Thoracic aorta (tissue), 2 donors: ENCODE results near the gene MGAT5. TPM values are rescaled to one million over a fixed set of nuclear protein-coding genes. Genes with fewer than 3 reads are reported as not detected.

Experiments used
- ATAC-seq: fragments of 150-250 bp; one replicate; pipeline ENCODE4 v1.8.0; 2017; ENCODE audit warnings: low read depth; ENCODE audit not compliant: insufficient number of reproducible peaks, low FRiP score
- DNase-seq: peaks from one replicate; pipeline ENCODE4 v3.0.0-alpha.2; 2020; ENCODE audit warnings: low spot score
- H3K27ac ChIP-seq, 2 donors: fragments of 200-600 bp; sonication (generic); 1 replicate in 1 of 2; 2 replicates in 1 of 2; pipeline ENCODE4 v1.5.1; 2016; ENCODE audit warnings: mild to moderate bottlenecking in 2 of 2, moderate library complexity in 2 of 2
- H3K27me3 ChIP-seq: fragments of 200-600 bp; sonication (generic); replicated peaks from 2 replicates; pipeline ENCODE4 v1.6.0; 2016; ENCODE audit warnings: mild to moderate bottlenecking; ENCODE audit not compliant: insufficient read depth
- H3K36me3 ChIP-seq: fragments of 200-600 bp; sonication (generic); one replicate; pipeline ENCODE4 v1.5.1; 2016
- H3K4me1 ChIP-seq, 2 donors: fragments of 200-600 bp; sonication (generic); 1 replicate in 1 of 2; 2 replicates in 1 of 2; pipeline versions ENCODE4 v1.5.1 to v1.6.0; 2016; ENCODE audit warnings: low read depth in 2 of 2, mild to moderate bottlenecking in 1 of 2; ENCODE audit not compliant: control insufficient read depth in 1 of 2
- H3K4me3 ChIP-seq: fragments of 200-600 bp; sonication (generic); 2 replicates; pipeline ENCODE4 v1.5.1; 2016; ENCODE audit warnings: mild to moderate bottlenecking
- H3K9me3 ChIP-seq: fragments of 200-600 bp; sonication (generic); 2 replicates; pipeline ENCODE4 v1.5.1; 2016
- total RNA-seq, 2 donors: library from RNA; depleted of rRNA; stranded (reverse); fragments of >200 nt; gene quantifications; one replicate each; pipeline versions ENCODE4 v1.1.0 to v1.2.3, GENCODE V29; 2016
- TF ChIP-seq, protein P1 (sequence below): fragments of 200-600 bp; sonication (generic); IDR thresholded peaks from one replicate; pipeline ENCODE4 v1.5.1; 2019; ENCODE audit warnings: antibody characterized with exemption

The MGAT5 gene
- total RNA-seq, 2 donors from 2014 or later, result 43.9 to 95.3 TPM

DNA sequence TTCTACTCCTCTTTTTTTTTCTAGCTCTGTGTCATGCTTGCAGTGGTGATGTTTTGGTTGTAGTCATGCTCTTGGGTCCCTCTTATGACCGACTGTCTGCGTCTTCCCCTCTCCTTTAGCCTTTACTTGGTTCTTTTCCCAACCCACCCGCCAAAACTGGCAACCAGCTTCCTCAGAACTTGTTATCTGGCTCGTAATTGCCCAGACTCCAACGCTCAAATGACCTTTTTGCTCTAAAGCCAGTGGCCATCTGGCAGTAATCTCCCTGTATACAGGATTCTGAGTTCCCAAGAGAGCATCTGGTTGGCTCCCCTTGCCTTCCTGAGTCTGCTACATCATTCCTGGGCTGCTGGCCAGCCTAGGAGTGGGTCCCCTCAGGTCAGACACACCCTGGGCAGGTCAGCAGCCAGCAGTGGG is 147.2 kb downstream of the MGAT5 start:
- H3K4me3 ChIP-seq, result no peak overlapping the region
- H3K27me3 ChIP-seq, result no peaks in the 10 kb centered on the region
- H3K9me3 ChIP-seq, result no peaks in the 10 kb centered on the region
- DNase-seq (no peak), ATAC-seq (peak; percentile 59)
- peaks cover 21 to 40% of the 10 kb centered on the region in 2 donors for H3K4me1 ChIP-seq
- H3K36me3 ChIP-seq, result no peaks in the 10 kb centered on the region
- H3K27ac ChIP-seq, result peak overlapping the region; percentile 62 to 66
- TF ChIP-seq, protein P1, sequence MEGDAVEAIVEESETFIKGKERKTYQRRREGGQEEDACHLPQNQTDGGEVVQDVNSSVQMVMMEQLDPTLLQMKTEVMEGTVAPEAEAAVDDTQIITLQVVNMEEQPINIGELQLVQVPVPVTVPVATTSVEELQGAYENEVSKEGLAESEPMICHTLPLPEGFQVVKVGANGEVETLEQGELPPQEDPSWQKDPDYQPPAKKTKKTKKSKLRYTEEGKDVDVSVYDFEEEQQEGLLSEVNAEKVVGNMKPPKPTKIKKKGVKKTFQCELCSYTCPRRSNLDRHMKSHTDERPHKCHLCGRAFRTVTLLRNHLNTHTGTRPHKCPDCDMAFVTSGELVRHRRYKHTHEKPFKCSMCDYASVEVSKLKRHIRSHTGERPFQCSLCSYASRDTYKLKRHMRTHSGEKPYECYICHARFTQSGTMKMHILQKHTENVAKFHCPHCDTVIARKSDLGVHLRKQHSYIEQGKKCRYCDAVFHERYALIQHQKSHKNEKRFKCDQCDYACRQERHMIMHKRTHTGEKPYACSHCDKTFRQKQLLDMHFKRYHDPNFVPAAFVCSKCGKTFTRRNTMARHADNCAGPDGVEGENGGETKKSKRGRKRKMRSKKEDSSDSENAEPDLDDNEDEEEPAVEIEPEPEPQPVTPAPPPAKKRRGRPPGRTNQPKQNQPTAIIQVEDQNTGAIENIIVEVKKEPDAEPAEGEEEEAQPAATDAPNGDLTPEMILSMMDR, result no peak

DNA sequence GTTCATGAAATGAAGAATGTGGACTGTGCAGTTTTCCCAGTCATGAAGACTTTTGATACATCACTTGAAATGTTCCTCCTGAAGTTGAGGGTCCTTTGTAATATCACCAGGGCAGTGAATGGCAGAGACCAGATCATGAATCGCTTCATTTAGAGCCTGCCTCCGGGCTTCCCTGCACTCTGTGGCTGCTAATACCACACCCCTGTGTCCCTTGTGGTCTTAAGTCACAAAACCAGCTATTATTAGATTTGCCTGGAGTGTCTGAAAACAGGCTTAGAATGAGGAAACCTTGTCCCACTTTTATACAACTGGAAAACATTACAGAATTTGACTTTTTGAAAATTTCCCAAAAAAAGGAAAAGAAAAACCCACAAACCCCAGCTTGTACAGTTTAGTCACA is 147.9 kb downstream of the MGAT5 start:
- peak overlapping the region; percentile 62 to 66 for H3K27ac ChIP-seq
- H3K4me3 ChIP-seq, result no peak overlapping the region
- H3K27me3 ChIP-seq, result no peaks in the 10 kb centered on the region
- ATAC-seq, result no peak
- peaks cover 21 to 40% of the 10 kb centered on the region in 2 donors for H3K4me1 ChIP-seq
- DNase-seq, result no peak
- no peaks in the 10 kb centered on the region for H3K9me3 ChIP-seq
- TF ChIP-seq, protein P1, result no peak
- no peaks in the 10 kb centered on the region for H3K36me3 ChIP-seq

DNA sequence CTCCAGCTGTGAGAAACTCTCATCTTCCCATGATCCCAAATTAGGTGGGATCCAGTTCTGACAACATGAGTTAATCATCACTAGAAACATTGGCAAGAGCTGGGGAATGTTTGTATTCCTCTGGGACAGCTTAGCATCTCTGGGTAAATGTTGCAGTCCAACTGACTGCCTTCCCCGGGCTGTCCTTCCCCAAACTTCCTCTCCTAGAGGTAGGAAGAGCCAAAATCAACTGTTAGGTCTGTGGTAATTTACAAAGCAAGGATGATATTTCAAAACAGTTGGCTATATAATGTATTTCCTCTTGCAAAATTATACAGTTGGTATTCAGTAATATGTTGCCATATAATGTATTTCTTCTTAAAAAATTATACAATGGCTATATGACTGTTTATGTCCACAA is 148.5 kb downstream of the MGAT5 start:
- Histone ChIP-seq H3K27ac (peak overlapping the region; percentile 62 to 66), H3K4me1 (peaks cover 21 to 40% of the 10 kb centered on the region in 2 donors), H3K36me3 (no peaks in the 10 kb centered on the region), H3K9me3 (no peaks in the 10 kb centered on the region), H3K4me3 (no peak overlapping the region), H3K27me3 (no peaks in the 10 kb centered on the region)
- TF ChIP-seq, protein P1, result no peak
- peak; percentile 65 for ATAC-seq
- no peak for DNase-seq

DNA sequence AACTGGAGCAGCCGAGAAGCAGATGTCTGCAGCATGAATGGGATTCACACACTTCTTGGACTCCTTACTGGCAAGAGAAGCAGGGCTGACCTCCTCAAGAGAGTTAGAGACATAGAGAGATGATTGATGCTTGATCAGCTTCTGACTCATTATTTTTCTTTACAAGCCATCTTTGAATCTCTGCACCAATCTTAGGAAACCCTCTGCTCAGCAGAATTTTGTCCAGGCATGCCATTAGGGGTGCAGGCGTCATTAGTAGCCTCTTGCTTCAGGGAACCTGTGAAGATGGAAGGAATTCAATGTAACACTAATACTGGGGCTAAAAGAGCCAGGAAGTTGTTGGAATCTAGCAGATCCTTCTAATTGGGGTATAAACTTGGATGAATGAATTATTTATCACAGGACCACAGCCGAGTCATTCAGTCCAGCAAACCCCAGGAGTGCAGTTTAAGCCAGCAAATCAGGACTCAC is 151.8 kb downstream of the MGAT5 start:
- Histone ChIP-seq H3K36me3 (no peaks in the 10 kb centered on the region), H3K4me3 (no peak overlapping the region), H3K9me3 (no peaks in the 10 kb centered on the region), H3K27me3 (no peaks in the 10 kb centered on the region), H3K4me1 (peaks cover 26 to 44% of the 10 kb centered on the region in 2 donors), H3K27ac (no peak overlapping the region)
- DNase-seq (no peak), ATAC-seq (no peak)
- TF ChIP-seq, protein P1, result no peak

DNA sequence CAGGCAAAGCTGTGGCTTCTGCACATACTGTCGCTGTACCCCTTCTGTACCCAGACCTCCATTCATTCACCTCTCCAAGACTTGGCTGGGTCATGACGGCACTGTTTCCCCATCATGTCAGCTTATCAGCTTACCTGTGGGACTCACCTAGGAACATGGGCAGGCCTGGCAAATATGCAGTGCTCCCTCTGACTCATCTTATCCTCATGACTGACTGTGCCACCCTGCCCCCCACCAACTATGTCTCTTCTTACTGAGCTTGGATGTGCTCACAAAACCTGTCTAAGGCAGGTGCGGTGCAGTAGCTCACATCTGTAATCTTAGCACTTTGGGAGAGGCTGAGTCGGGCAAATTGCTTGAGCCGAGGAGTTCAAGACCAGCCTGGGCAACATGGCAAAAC is 152.4 kb downstream of the MGAT5 start:
- no peaks in the 10 kb centered on the region for H3K36me3 ChIP-seq
- H3K4me3 ChIP-seq, result no peak overlapping the region
- H3K27ac ChIP-seq, result no peak overlapping the region
- DNase-seq, result no peak
- peaks cover 24 to 44% of the 10 kb centered on the region in 2 donors for H3K4me1 ChIP-seq
- no peaks in the 10 kb centered on the region for H3K9me3 ChIP-seq
- TF ChIP-seq, protein P1, result no peak
- H3K27me3 ChIP-seq, result no peaks in the 10 kb centered on the region
- no peak for ATAC-seq
